Hepatocyte (in vitro differentiated cells): ENCODE results near the gene USP11.

Source experiments
- CTCF ChIP-seq: fragments of 200-600 bp; sonication (generic); IDR thresholded peaks from 2 replicates; pipeline ENCODE4 v1.5.1; 2016; ENCODE audit warnings: antibody characterized with exemption, mild to moderate bottlenecking; ENCODE audit not compliant: poor library complexity
- EZH2 ChIP-seq: fragments of 200-600 bp; sonication (generic); IDR thresholded peaks from 2 replicates; pipeline ENCODE4 v1.6.1; 2016; ENCODE audit warnings: antibody characterized with exemption, mild to moderate bottlenecking, borderline replicate concordance
- EZH2phosphoT487 ChIP-seq: fragments of 200-600 bp; sonication (generic); IDR thresholded peaks from one replicate; pipeline ENCODE4 v1.6.1; 2018; ENCODE audit warnings: antibody characterized with exemption, mild to moderate bottlenecking, low read depth, moderate library complexity; ENCODE audit not compliant: unreplicated experiment, severe bottlenecking

GRCh38 chrX:47200385-47201150 is 32.2 kb upstream of the USP11 start:
- TF ChIP-seq CTCF (no peak), EZH2 (no peak), EZH2phosphoT487 (no peak)
